Right lobe of liver (tissue), 6 donors: ENCODE results near the gene TMEM200B. TPM values are rescaled to one million over a fixed set of nuclear protein-coding genes. Genes with fewer than 3 reads are reported as not detected.

Experiments used
- ATAC-seq, 4 donors: fragments of 200-7000 bp; cut with Tn5 transposase; one replicate each; pipeline ENCODE4 v1.9.1; 2020; ENCODE audit warnings: mild to moderate bottlenecking in 4 of 4, moderate library complexity in 4 of 4
- DNase-seq, 3 donors: peaks; one replicate each; pipeline ENCODE4 v3.0.0-alpha.2; 2020
- H3K27ac ChIP-seq, 3 donors: fragments of 200-600 bp; one replicate each; pipeline ENCODE4 v1.8.0; 2022
- H3K27me3 ChIP-seq, 2 donors: fragments of 200-600 bp; one replicate each; pipeline ENCODE4 v1.8.0; 2022
- H3K36me3 ChIP-seq, 4 donors: fragments of 200-600 bp; sonication (generic) in 1 of 4; one replicate each; pipeline versions ENCODE4 v1.5.1 to v1.8.0; 2017 to 2022; ENCODE audit warnings: control low read depth in 1 of 4
- H3K4me1 ChIP-seq, 4 donors: fragments of 200-600 bp; sonication (generic) in 1 of 4; one replicate each; pipeline versions ENCODE4 v1.5.1 to v1.8.0; 2017 to 2022; ENCODE audit warnings: control low read depth in 1 of 4
- H3K4me3 ChIP-seq, 3 donors: fragments of 200-600 bp; one replicate each; pipeline ENCODE4 v1.8.0; 2022
- H3K9me3 ChIP-seq, 4 donors: fragments of 200-600 bp; sonication (generic) in 1 of 4; one replicate each; pipeline versions ENCODE4 v1.5.1 to v1.8.0; 2017 to 2022; ENCODE audit warnings: control low read depth in 1 of 4
- POLR2A ChIP-seq: fragments of 450-650 bp; IDR thresholded peaks from one replicate; pipeline ENCODE4 v1.6.1; 2017; ENCODE audit warnings: antibody characterized with exemption, mild to moderate bottlenecking
- WGBS: methylation state at CpG from one replicate; pipeline ENCODE4 v1.1.6; 2018; ENCODE audit warnings: low coverage, low lambda C conversion rate; ENCODE audit not compliant: insufficient coverage; ENCODE audit errors: missing lambda C conversion rate; 5-methylcytosine and 5-hydroxymethylcytosine counted together
- intact Hi-C, 2 donors: fragments of 100-400 bp; cut with DNase I; formaldehyde crosslinking; loops; one replicate each; pipeline versions ENCODE4 v1.11.2 to v1.14.1; 2022
- total RNA-seq, 6 experiments: library from RNA; depleted of rRNA in 2 of 6; stranded (reverse); fragments of >200 nt in 2 of 6; fragmentation: NEBNext Ultra II Directional in 3 of 6; extraction: Animal tissue kit (Norgen Biotek cat#: 25700) in 3 of 6; gene quantifications; one replicate each; pipeline versions ENCODE4 v1.1.0 to v1.2.4, GENCODE V29; 2016 to 2023
- TF ChIP-seq, protein P1 (sequence below), 4 donors: fragments of 200-600 bp in 3 of 4; fragments of 450-650 bp in 1 of 4; IDR thresholded peaks; one replicate each; pipeline versions ENCODE4 v1.5.1 to v1.8.0; 2016 to 2022; ENCODE audit warnings: antibody characterized with exemption in 4 of 4, mild to moderate bottlenecking in 2 of 4
- donor health status: DM: no; HTN: yes; CAD: no.
- donor health status: DM: no; HTN: no; CAD: no.
- donor health status: DM: no; HTN: no; CAD: no.
- donor health status: DM: no; HTN: yes; CAD: no.
- donor health status: DM: no; HTN: yes; CAD: no.

Gene TMEM200B
- total RNA-seq, 6 experiments from 2014 or later, result 0.83 to 4.5 (median 1.4) TPM

DNA sequence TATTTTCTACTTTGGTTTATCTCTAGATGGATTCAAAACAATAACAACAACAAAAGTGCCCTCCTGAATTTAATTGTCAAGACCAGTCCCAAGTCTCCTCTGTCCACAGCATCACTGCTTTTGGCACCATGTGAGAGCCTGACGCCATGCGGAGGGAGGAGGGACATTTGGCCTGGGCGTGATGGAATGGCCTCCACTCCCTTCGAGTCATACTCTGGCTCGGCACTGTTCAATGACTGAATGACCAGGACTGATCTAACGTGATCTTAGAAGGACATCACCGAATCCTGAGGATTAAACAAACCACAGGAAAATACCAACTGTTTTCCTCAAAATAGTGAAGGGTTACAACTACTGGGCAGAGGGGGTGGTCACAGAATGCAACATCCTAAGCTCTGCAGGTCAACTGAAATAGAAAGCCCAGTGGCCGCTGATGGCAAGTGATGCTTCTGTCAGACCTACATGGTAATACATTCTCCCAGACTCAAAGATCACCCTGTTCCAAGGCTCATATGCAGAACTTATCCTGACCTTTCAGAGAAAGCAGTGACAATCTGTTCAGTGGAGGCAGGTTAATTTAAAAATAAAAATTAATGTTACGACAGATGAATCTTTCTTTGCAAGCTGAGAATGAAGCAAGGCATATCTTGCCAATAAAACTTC, 38.9 kb upstream of the TMEM200B start:
- WGBS, result 80% methylated on average over 8 of the region's 9 CpGs
- ATAC-seq (no peak), DNase-seq (no peak)
- no peaks in the 10 kb centered on the region for H3K27me3 ChIP-seq
- no peak overlapping the region for H3K27ac ChIP-seq
- intact Hi-C loops, result no loop called here
- no peaks in the 10 kb centered on the region for H3K9me3 ChIP-seq
- peaks cover 3 to 42% (median 16%) of the 10 kb centered on the region in 4 donors for H3K36me3 ChIP-seq
- H3K4me3 ChIP-seq, result no peak overlapping the region
- H3K4me1 ChIP-seq, result peaks cover 0 to 75% (median 24%) of the 10 kb centered on the region in 4 donors
- TF ChIP-seq, protein P1, sequence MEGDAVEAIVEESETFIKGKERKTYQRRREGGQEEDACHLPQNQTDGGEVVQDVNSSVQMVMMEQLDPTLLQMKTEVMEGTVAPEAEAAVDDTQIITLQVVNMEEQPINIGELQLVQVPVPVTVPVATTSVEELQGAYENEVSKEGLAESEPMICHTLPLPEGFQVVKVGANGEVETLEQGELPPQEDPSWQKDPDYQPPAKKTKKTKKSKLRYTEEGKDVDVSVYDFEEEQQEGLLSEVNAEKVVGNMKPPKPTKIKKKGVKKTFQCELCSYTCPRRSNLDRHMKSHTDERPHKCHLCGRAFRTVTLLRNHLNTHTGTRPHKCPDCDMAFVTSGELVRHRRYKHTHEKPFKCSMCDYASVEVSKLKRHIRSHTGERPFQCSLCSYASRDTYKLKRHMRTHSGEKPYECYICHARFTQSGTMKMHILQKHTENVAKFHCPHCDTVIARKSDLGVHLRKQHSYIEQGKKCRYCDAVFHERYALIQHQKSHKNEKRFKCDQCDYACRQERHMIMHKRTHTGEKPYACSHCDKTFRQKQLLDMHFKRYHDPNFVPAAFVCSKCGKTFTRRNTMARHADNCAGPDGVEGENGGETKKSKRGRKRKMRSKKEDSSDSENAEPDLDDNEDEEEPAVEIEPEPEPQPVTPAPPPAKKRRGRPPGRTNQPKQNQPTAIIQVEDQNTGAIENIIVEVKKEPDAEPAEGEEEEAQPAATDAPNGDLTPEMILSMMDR (IDR thresholded peaks at IDR 0.05), result no peak
- TF ChIP-seq POLR2A, result no peak

DNA sequence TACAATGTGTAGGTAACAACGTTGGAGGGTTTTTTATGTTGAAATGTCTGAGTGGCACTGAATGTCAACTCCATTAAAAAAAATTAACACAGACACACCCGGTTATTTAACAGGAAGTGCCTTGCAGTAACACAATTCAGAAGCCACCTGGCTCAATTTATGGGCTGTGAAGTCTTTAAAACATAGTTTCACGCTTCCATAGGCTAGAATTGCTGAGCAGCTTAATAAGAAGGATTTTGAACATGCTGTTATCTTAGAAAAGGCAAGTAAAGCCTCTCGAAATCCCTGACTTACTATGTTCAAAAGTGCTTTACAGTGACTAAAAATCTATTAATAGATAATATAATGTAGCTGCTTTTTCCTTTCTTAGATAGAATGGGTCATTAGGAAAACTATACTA, 38.3 kb upstream of the TMEM200B start:
- Histone ChIP-seq H3K36me3 (peaks cover 3 to 42% (median 17%) of the 10 kb centered on the region in 4 donors), H3K27ac (no peak overlapping the region), H3K27me3 (no peaks in the 10 kb centered on the region), H3K9me3 (no peaks in the 10 kb centered on the region), H3K4me3 (no peak overlapping the region), H3K4me1 (peaks cover 0 to 70% (median 21%) of the 10 kb centered on the region in 4 donors)
- ATAC-seq, result no peak
- intact Hi-C loops, result no loop called here
- 64% methylated on average over 4 of the region's 4 CpGs for WGBS
- DNase-seq, result no peak
- TF ChIP-seq, protein P1 (IDR thresholded peaks at IDR 0.05), result no peak
- TF ChIP-seq POLR2A, result no peak

DNA sequence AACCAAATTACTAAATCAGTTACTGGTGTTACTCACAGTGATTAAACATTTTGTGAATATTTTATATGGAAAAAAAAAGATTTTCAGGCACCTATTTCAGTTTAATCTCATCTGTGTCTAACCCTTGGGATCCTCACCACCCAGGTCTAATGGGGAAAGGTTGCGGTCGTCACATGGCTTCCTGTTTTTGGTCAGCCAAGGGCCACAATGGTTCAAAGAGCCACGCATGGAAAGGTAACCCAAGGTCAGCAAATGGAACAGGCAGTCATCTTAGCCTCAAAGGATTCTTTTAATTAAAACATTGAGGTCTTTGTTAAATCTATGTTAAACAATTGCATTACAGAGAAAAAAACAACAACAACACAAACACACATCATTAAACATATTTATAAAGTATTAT, 36.1 kb upstream of the TMEM200B start:
- peak; percentile 26 to 73 (median 46) for ATAC-seq

DNA sequence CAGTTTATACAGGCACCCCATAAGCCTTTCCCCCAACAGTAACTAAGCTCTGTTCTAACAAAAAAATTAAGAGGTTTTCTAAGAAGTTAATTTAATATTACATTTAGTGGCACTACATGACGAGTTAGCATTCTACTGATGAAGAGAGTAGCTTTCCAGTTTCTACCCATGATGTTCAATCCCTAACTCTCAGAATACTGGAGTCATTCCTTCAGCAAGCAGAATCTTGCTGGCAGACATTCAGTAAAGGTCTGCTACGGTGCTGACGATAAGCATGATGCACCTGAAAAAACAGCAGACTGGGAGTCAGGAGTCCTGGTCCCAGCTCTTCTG, 33.5 kb upstream of the TMEM200B start:
- peaks cover 0 to 70% (median 44%) of the 10 kb centered on the region in 4 donors for H3K36me3 ChIP-seq
- 80% methylated on average over 3 of the region's 3 CpGs for WGBS
- no peak for DNase-seq
- H3K27ac ChIP-seq, result no peak overlapping the region
- TF ChIP-seq, protein P1 (IDR thresholded peaks at IDR 0.05), result no peak
- TF ChIP-seq POLR2A, result no peak
- peaks cover 0 to 23% (median 3%) of the 10 kb centered on the region in 4 donors for H3K4me1 ChIP-seq
- intact Hi-C loops, result no loop called here
- ATAC-seq, result no peak
- no peak overlapping the region for H3K4me3 ChIP-seq
- H3K9me3 ChIP-seq, result no peaks in the 10 kb centered on the region
- H3K27me3 ChIP-seq, result no peaks in the 10 kb centered on the region

More for the DNA sequence above, 36.1 kb upstream of the TMEM200B start:
- 30% methylated on average over 3 of the region's 3 CpGs for WGBS
- TF ChIP-seq, protein P1 (IDR thresholded peaks at IDR 0.05), result no peak
- no peak for TF ChIP-seq POLR2A
- intact Hi-C loops, result no loop called here
- DNase-seq, result no peak
- no peaks in the 10 kb centered on the region for H3K27me3 ChIP-seq
- peaks cover 0 to 45% (median 27%) of the 10 kb centered on the region in 4 donors for H3K36me3 ChIP-seq
- no peak overlapping the region for H3K27ac ChIP-seq
- no peaks in the 10 kb centered on the region for H3K9me3 ChIP-seq
- no peak overlapping the region for H3K4me3 ChIP-seq
- H3K4me1 ChIP-seq, result peaks cover 0 to 48% (median 13%) of the 10 kb centered on the region in 4 donors
